ENCODE results near the gene UIMC1.
"Not testable (repeated sequence)": the region's sequence is repeated elsewhere in the genome, so short reads cannot be mapped to it uniquely, and the experiment has no call there.

DNA sequence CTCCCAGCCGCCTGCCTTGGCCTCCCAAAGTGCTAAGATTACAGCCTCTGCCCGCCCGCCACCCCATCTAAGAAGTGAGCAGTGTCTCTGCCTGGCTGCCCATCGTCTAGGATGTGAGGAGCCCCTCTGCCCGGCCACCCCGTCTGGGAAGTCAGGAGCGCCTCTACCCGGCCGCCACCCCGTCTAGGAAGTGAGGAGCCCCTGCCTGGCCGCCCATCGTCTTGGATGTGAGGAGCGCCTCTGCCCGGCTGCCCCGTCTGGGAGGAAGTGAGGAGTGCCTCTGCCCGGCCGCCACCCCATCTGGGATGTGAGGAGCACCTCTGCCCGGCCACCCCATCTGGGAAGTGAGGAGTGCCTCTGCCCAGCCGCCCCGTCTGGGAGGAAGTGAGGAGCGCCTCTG lies 23.0 kb downstream of the UIMC1 start:
- TF ChIP-seq, protein P1, sequence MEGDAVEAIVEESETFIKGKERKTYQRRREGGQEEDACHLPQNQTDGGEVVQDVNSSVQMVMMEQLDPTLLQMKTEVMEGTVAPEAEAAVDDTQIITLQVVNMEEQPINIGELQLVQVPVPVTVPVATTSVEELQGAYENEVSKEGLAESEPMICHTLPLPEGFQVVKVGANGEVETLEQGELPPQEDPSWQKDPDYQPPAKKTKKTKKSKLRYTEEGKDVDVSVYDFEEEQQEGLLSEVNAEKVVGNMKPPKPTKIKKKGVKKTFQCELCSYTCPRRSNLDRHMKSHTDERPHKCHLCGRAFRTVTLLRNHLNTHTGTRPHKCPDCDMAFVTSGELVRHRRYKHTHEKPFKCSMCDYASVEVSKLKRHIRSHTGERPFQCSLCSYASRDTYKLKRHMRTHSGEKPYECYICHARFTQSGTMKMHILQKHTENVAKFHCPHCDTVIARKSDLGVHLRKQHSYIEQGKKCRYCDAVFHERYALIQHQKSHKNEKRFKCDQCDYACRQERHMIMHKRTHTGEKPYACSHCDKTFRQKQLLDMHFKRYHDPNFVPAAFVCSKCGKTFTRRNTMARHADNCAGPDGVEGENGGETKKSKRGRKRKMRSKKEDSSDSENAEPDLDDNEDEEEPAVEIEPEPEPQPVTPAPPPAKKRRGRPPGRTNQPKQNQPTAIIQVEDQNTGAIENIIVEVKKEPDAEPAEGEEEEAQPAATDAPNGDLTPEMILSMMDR (conservative IDR thresholded peaks at IDR 0.05; ENCODE audit: low read depth, low read length): not testable (repeated sequence)
- not testable (repeated sequence) for TF ChIP-seq EZH2 (IDR thresholded peaks at IDR 0.05; ENCODE audit: borderline replicate concordance, low read depth, low read length, poor library complexity, severe bottlenecking)

All from A673 (cell line).